Liver (tissue), 9 donors: ENCODE results near the gene DCTN3. TPM values are rescaled to one million over a fixed set of nuclear protein-coding genes. Genes with fewer than 3 reads are reported as not detected.
A peak's percentile ranks its signal among the peaks of the same experiment; 100 is the strongest.

Source experiments
- DNase-seq: peaks from one replicate; pipeline ENCODE4 v3.0.0-alpha.2; 2017; ENCODE audit warnings: low spot score
- H3K27ac ChIP-seq, 2 donors: one replicate each; pipeline ENCODE4 v1.7.0; 2013; ENCODE audit warnings: inconsistent platforms in 2 of 2, low read length in 2 of 2, control low read depth in 1 of 2, low read depth in 1 of 2, mild to moderate bottlenecking in 1 of 2
- H3K27me3 ChIP-seq, 4 donors: one replicate each; pipeline versions ENCODE4 v1.6.1 to v1.7.0; 2013; ENCODE audit warnings: low read length in 3 of 4, inconsistent platforms in 1 of 4, mild to moderate bottlenecking in 1 of 4, moderate library complexity in 1 of 4; ENCODE audit not compliant: control insufficient read depth in 4 of 4, insufficient read depth in 4 of 4
- H3K36me3 ChIP-seq, 4 donors: one replicate each; pipeline versions ENCODE4 v1.6.1 to v1.7.0; 2013; ENCODE audit warnings: low read length in 3 of 4, mild to moderate bottlenecking in 3 of 4, low read depth in 1 of 4, moderate library complexity in 1 of 4; ENCODE audit not compliant: control insufficient read depth in 4 of 4, insufficient read depth in 3 of 4
- H3K4me1 ChIP-seq, 4 donors: one replicate each; pipeline versions ENCODE4 v1.6.1 to v1.7.0; 2013; ENCODE audit warnings: low read length in 3 of 4, mild to moderate bottlenecking in 3 of 4, moderate library complexity in 1 of 4; ENCODE audit not compliant: control insufficient read depth in 4 of 4, insufficient read depth in 4 of 4
- H3K4me3 ChIP-seq, 3 donors: one replicate each; pipeline versions ENCODE4 v1.6.1 to v1.7.0; 2013; ENCODE audit warnings: low read length in 3 of 3, control low read depth in 1 of 3, low read depth in 1 of 3, mild to moderate bottlenecking in 1 of 3
- H3K9ac ChIP-seq, 2 donors: one replicate each; pipeline ENCODE4 v1.7.0; 2013; ENCODE audit warnings: low read length in 2 of 2, mild to moderate bottlenecking in 2 of 2, moderate library complexity in 2 of 2, control low read depth in 1 of 2, low read depth in 1 of 2
- H3K9me3 ChIP-seq, 4 donors: one replicate each; pipeline versions ENCODE4 v1.6.1 to v1.7.0; 2013; ENCODE audit warnings: low read length in 3 of 4; ENCODE audit not compliant: control insufficient read depth in 4 of 4
- CTCF ChIP-seq: fragments of 150-350 bp; IDR thresholded peaks from 2 replicates; pipeline ENCODE4 v1.5.1; 2017; ENCODE audit warnings: improper control_type of control experiment, low read depth, low read length; ENCODE audit not compliant: missing input control
- EGR1 ChIP-seq, 2 donors: IDR thresholded peaks; 2 replicates each; pipeline ENCODE4 v1.6.1; 2016 to 2018; ENCODE audit warnings: antibody characterized with exemption in 2 of 2, low read depth in 2 of 2
- FOXA1 ChIP-seq: IDR thresholded peaks from 2 replicates; pipeline ENCODE4 v1.6.1; 2016; ENCODE audit warnings: antibody characterized with exemption
- FOXA2 ChIP-seq: IDR thresholded peaks from 2 replicates; pipeline ENCODE4 v1.6.1; 2016; ENCODE audit warnings: antibody characterized with exemption
- GABPA ChIP-seq, 2 donors: IDR thresholded peaks in 1 of 2; conservative IDR thresholded peaks in 1 of 2; 2 replicates each; pipeline ENCODE4 v1.6.1; 2016; ENCODE audit warnings: antibody characterized with exemption in 2 of 2, mild to moderate bottlenecking in 1 of 2, moderate library complexity in 1 of 2
- HNF4A ChIP-seq, 2 donors: conservative IDR thresholded peaks; 2 replicates each; pipeline ENCODE4 v1.6.1; 2016; ENCODE audit warnings: antibody characterized with exemption in 2 of 2, mild to moderate bottlenecking in 2 of 2
- HNF4G ChIP-seq: IDR thresholded peaks from 2 replicates; pipeline ENCODE4 v1.6.1; 2016; ENCODE audit warnings: antibody characterized with exemption
- JUND ChIP-seq, 2 donors: IDR thresholded peaks; 2 replicates each; pipeline ENCODE4 v1.6.1; 2016; ENCODE audit warnings: antibody characterized with exemption in 2 of 2
- MAX ChIP-seq: IDR thresholded peaks from 2 replicates; pipeline ENCODE4 v1.6.1; 2016; ENCODE audit warnings: antibody characterized with exemption
- NR2F2 ChIP-seq: IDR thresholded peaks from 2 replicates; pipeline ENCODE4 v1.6.1; 2016; ENCODE audit warnings: antibody characterized with exemption
- RAD21 ChIP-seq, 2 donors: IDR thresholded peaks; 2 replicates each; pipeline ENCODE4 v1.6.1; 2016; ENCODE audit warnings: antibody characterized with exemption in 2 of 2, mild to moderate bottlenecking in 2 of 2
- RXRA ChIP-seq, 2 donors: IDR thresholded peaks; 2 replicates each; pipeline ENCODE4 v1.6.1; 2017 to 2018; ENCODE audit warnings: antibody characterized with exemption in 2 of 2, mild to moderate bottlenecking in 1 of 2
- SP1 ChIP-seq: IDR thresholded peaks from 2 replicates; pipeline ENCODE4 v1.6.1; 2018; ENCODE audit warnings: antibody characterized with exemption, mild to moderate bottlenecking
- TAF1 ChIP-seq: conservative IDR thresholded peaks from 2 replicates; pipeline ENCODE4 v1.6.1; 2016; ENCODE audit warnings: antibody characterized with exemption, mild to moderate bottlenecking
- YY1 ChIP-seq: IDR thresholded peaks from 2 replicates; pipeline ENCODE4 v1.6.1; 2016; ENCODE audit warnings: antibody characterized with exemption, mild to moderate bottlenecking
- WGBS: extraction: QIAGEN DNeasy Blood & Tissue Kit; methylation state at CpG from one replicate; pipeline ENCODE4 v1.1.7; 2013; 5-methylcytosine and 5-hydroxymethylcytosine counted together
- polyA plus RNA-seq, 2 donors: library from polyadenylated mRNA; stranded (reverse) in 1 of 2; unstranded in 1 of 2; fragments of 200-250 nt in 1 of 2; fragments of >200 nt in 1 of 2; fragmentation: Nextera tagmentation in 1 of 2; extraction: Ambion mirVana in 1 of 2; gene quantifications; one replicate each; pipeline versions ENCODE4 v1.2.1 to v1.2.3, GENCODE V29; 2013 to 2015
- total RNA-seq, 2 donors: library from RNA; depleted of rRNA; stranded (reverse); fragments of >200 nt; gene quantifications; one replicate each; pipeline ENCODE4 v1.2.3, GENCODE V29; 2014
- TF ChIP-seq, protein P1 (sequence below): IDR thresholded peaks from 2 replicates; pipeline ENCODE4 v1.6.1; 2016; ENCODE audit warnings: antibody characterized with exemption, mild to moderate bottlenecking
- TF ChIP-seq, protein P2 (sequence below): IDR thresholded peaks from 2 replicates; pipeline ENCODE4 v1.6.1; 2016; ENCODE audit warnings: antibody characterized with exemption
- TF ChIP-seq, protein P3 (sequence below): IDR thresholded peaks from 2 replicates; pipeline ENCODE4 v1.6.1; 2016; ENCODE audit warnings: antibody characterized with exemption
- donor health status: healthy.
- donor health status: healthy.
- donor health status: healthy.
- donor health status: healthy.
- donor health status: healthy.

The DCTN3 gene
- total and polyA plus RNA-seq, 4 donors: 24.9 to 51.9 (median 46.7) TPM

- Histone ChIP-seq H3K36me3 (no peaks in the 10 kb centered on the region), H3K27ac (peak overlapping the region; percentile 22 to 60), H3K27me3 (no peaks in the 10 kb centered on the region), H3K9ac (no peak overlapping the region), H3K4me3 (no peak overlapping the region), H3K9me3 (no peaks in the 10 kb centered on the region), H3K4me1 (peaks cover 10 to 19% (median 17%) of the 10 kb centered on the region in 4 donors)
- 75% methylated on average over 3 of the region's 3 CpGs for WGBS
- TF ChIP-seq, protein P1, sequence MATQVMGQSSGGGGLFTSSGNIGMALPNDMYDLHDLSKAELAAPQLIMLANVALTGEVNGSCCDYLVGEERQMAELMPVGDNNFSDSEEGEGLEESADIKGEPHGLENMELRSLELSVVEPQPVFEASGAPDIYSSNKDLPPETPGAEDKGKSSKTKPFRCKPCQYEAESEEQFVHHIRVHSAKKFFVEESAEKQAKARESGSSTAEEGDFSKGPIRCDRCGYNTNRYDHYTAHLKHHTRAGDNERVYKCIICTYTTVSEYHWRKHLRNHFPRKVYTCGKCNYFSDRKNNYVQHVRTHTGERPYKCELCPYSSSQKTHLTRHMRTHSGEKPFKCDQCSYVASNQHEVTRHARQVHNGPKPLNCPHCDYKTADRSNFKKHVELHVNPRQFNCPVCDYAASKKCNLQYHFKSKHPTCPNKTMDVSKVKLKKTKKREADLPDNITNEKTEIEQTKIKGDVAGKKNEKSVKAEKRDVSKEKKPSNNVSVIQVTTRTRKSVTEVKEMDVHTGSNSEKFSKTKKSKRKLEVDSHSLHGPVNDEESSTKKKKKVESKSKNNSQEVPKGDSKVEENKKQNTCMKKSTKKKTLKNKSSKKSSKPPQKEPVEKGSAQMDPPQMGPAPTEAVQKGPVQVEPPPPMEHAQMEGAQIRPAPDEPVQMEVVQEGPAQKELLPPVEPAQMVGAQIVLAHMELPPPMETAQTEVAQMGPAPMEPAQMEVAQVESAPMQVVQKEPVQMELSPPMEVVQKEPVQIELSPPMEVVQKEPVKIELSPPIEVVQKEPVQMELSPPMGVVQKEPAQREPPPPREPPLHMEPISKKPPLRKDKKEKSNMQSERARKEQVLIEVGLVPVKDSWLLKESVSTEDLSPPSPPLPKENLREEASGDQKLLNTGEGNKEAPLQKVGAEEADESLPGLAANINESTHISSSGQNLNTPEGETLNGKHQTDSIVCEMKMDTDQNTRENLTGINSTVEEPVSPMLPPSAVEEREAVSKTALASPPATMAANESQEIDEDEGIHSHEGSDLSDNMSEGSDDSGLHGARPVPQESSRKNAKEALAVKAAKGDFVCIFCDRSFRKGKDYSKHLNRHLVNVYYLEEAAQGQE: no peak
- TF ChIP-seq FOXA1: no peak
- TF ChIP-seq CTCF: no peak
- TF ChIP-seq EGR1 (IDR thresholded peaks at IDR 0.05; ENCODE audit: low read depth in 2 of 2): no peak
- TF ChIP-seq TAF1: no peak
- TF ChIP-seq MAX: no peak
- no peak for TF ChIP-seq NR2F2
- TF ChIP-seq HNF4G: peak; percentile 25
- peak; percentile 82 to 90 for TF ChIP-seq HNF4A (conservative IDR thresholded peaks at IDR 0.05)
- TF ChIP-seq, protein P2, sequence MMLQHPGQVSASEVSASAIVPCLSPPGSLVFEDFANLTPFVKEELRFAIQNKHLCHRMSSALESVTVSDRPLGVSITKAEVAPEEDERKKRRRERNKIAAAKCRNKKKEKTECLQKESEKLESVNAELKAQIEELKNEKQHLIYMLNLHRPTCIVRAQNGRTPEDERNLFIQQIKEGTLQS: peak; percentile 95
- TF ChIP-seq GABPA (IDR thresholded peaks at IDR 0.05 in 1 of 2, conservative IDR thresholded peaks at IDR 0.05 in 1 of 2): no peak
- TF ChIP-seq SP1: peak; percentile 38
- TF ChIP-seq JUND (IDR thresholded peaks at IDR 0.05): peak; percentile 96 to 98
- no peak for TF ChIP-seq RAD21 (IDR thresholded peaks at IDR 0.05)
- TF ChIP-seq FOXA2: no peak
- TF ChIP-seq, protein P3, sequence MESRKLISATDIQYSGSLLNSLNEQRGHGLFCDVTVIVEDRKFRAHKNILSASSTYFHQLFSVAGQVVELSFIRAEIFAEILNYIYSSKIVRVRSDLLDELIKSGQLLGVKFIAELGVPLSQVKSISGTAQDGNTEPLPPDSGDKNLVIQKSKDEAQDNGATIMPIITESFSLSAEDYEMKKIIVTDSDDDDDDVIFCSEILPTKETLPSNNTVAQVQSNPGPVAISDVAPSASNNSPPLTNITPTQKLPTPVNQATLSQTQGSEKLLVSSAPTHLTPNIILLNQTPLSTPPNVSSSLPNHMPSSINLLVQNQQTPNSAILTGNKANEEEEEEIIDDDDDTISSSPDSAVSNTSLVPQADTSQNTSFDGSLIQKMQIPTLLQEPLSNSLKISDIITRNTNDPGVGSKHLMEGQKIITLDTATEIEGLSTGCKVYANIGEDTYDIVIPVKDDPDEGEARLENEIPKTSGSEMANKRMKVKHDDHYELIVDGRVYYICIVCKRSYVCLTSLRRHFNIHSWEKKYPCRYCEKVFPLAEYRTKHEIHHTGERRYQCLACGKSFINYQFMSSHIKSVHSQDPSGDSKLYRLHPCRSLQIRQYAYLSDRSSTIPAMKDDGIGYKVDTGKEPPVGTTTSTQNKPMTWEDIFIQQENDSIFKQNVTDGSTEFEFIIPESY: no peak
- TF ChIP-seq YY1: peak; percentile 29
- peak; percentile 47 to 57 for TF ChIP-seq RXRA (IDR thresholded peaks at IDR 0.05)
- DNase-seq: no peak
Observed at GRCh38 chr9:34606905-34607304, 13.4 kb downstream of the DCTN3 start.
